PC-9 (cell line): ENCODE data around the gene KCNH1. TPM values are rescaled to one million over a fixed set of nuclear protein-coding genes. Genes with fewer than 3 reads are reported as not detected.

ENCODE experiments used
- BruUV-seq: library from RNA; stranded (reverse); fragments of 400-500 nt; replicated peaks from 2 replicates; lab custom pipeline; 2021; lab: Mats Ljungman, UMichigan
- CTCF ChIA-PET: fragments of 300-600 bp; sonication (Branson Sonifier 250); formaldehyde crosslinking; loops from one replicate; lab custom pipeline; 2022; ENCODE audit warnings: antibody characterized with exemption; lab: Charles Lee
- POLR2A ChIA-PET: fragments of 300-600 bp; sonication (Branson Sonifier 250); formaldehyde crosslinking; loops from one replicate; lab custom pipeline; 2022; ENCODE audit warnings: antibody characterized with exemption; ENCODE audit not compliant: unreplicated experiment; lab: Charles Lee
- DNase-seq, 2 experiments: peaks; one replicate each; pipeline versions ENCODE4 v3.0.0 to v3.0.0-alpha.2; 2015 to 2022; ENCODE audit warnings: mixed read lengths in 1 of 2
- H2AFZ ChIP-seq: fragments of 200-600 bp; sonication (generic); 2 replicates; pipeline ENCODE4 v1.8.1; 2017; ENCODE audit warnings: antibody characterized with exemption
- H3F3A ChIP-seq: fragments of 200-600 bp; sonication (generic); 2 replicates; pipeline ENCODE4 v1.8.1; 2017; ENCODE audit warnings: antibody characterized with exemption, mild to moderate bottlenecking, low read depth; ENCODE audit not compliant: insufficient read depth
- H3K27ac ChIP-seq: fragments of 200-600 bp; sonication (generic); 2 replicates; pipeline ENCODE4 v1.6.1; 2016; ENCODE audit warnings: mixed run types
- H3K27me3 ChIP-seq: fragments of 200-600 bp; sonication (generic); 2 replicates; pipeline ENCODE4 v1.6.1; 2016; ENCODE audit warnings: low read depth, mixed run types; ENCODE audit not compliant: insufficient read depth
- H3K36me3 ChIP-seq: fragments of 200-600 bp; sonication (generic); 2 replicates; pipeline ENCODE4 v1.6.1; 2016; ENCODE audit warnings: low read depth, mixed run types
- H3K4me1 ChIP-seq: fragments of 200-600 bp; sonication (generic); replicated peaks from 2 replicates; pipeline ENCODE4 v1.6.1; 2016; ENCODE audit warnings: mixed run types; ENCODE audit not compliant: insufficient read depth
- H3K4me2 ChIP-seq: fragments of 200-600 bp; sonication (generic); 2 replicates; pipeline ENCODE4 v1.6.1; 2017; ENCODE audit warnings: mixed run types
- H3K4me3 ChIP-seq: fragments of 200-600 bp; sonication (generic); 2 replicates; pipeline ENCODE4 v1.6.1; 2016; ENCODE audit warnings: mixed run types
- H3K79me2 ChIP-seq: fragments of 200-600 bp; sonication (generic); 2 replicates; pipeline ENCODE4 v1.6.1; 2017; ENCODE audit warnings: low read depth, mixed run types
- H3K9me2 ChIP-seq: fragments of 200-600 bp; sonication (generic); 2 replicates; pipeline ENCODE4 v1.8.1; 2017; ENCODE audit warnings: mild to moderate bottlenecking; ENCODE audit not compliant: insufficient read depth
- H3K9me3 ChIP-seq: fragments of 200-600 bp; sonication (generic); 2 replicates; pipeline ENCODE4 v1.8.1; 2016; ENCODE audit warnings: low read depth; ENCODE audit not compliant: insufficient read depth
- H4K20me1 ChIP-seq: fragments of 200-600 bp; sonication (generic); 2 replicates; pipeline ENCODE4 v1.8.1; 2017; ENCODE audit not compliant: insufficient read depth
- CTCF ChIP-seq: fragments of 200-600 bp; sonication (generic); conservative IDR thresholded peaks from 2 replicates; pipeline ENCODE4 v1.6.1; 2017; ENCODE audit warnings: mixed run types, antibody characterized with exemption, mild to moderate bottlenecking, moderate library complexity
- EZH2 ChIP-seq: fragments of 200-600 bp; sonication (generic); IDR thresholded peaks from 2 replicates; pipeline ENCODE4 v1.8.0; 2017; ENCODE audit warnings: antibody characterized with exemption, low read depth
- intact Hi-C: fragments of 100-400 bp; cut with micrococcal nuclease; formaldehyde crosslinking; loops from one replicate; pipeline ENCODE4 v1.10.0; 2022; ENCODE audit not compliant: unreplicated experiment
- total RNA-seq: library from RNA; stranded (reverse); gene quantifications from 2 replicates; pipeline ENCODE4 v1.2.3, GENCODE V29; 2021

KCNH1 gene
- total RNA-seq, 1 experiment from 2014 or later: not detected

- Histone ChIP-seq H3K9me3 (no peaks in the 10 kb centered on the region), H3K27ac (no peak overlapping the region), H3K79me2 (no peaks in the 10 kb centered on the region), H3K4me3 (no peak overlapping the region), H3K27me3 (no peaks in the 10 kb centered on the region), H3K4me1 (no peaks in the 10 kb centered on the region), H2AFZ (no peak overlapping the region), H3K4me2 (no peak overlapping the region), H3K36me3 (no peaks in the 10 kb centered on the region), H4K20me1 (no peaks in the 10 kb centered on the region), H3K9me2 (no peaks in the 10 kb centered on the region), H3F3A (no peaks in the 10 kb centered on the region)
- no peak for DNase-seq
- ChIA-PET POLR2A (no interaction called here), CTCF (no interaction called here)
- BruUV-seq: no TSS peak
- no peak for TF ChIP-seq CTCF
- TF ChIP-seq EZH2: no peak
- intact Hi-C loops: no loop called here
Measured at GRCh38 chr1:210922666-210923065, 211.3 kb downstream of the KCNH1 start.

- no peaks in the 10 kb centered on the region for H3K9me3 ChIP-seq
- intact Hi-C loops: no loop called here
- POLR2A ChIA-PET: no interaction called here
- BruUV-seq: no TSS peak
- no peak overlapping the region for H3K4me2 ChIP-seq
- no peak for TF ChIP-seq CTCF
- no peak for TF ChIP-seq EZH2
- H2AFZ ChIP-seq: no peak overlapping the region
- H3K4me1 ChIP-seq: no peaks in the 10 kb centered on the region
- no peak overlapping the region for H3K27ac ChIP-seq
- no peaks in the 10 kb centered on the region for H3K79me2 ChIP-seq
- no peak overlapping the region for H3K4me3 ChIP-seq
- no peaks in the 10 kb centered on the region for H3F3A ChIP-seq
- no peaks in the 10 kb centered on the region for H3K27me3 ChIP-seq
- no peak for DNase-seq
- H4K20me1 ChIP-seq: no peaks in the 10 kb centered on the region
- no peaks in the 10 kb centered on the region for H3K36me3 ChIP-seq
- CTCF ChIA-PET: no interaction called here
- no peaks in the 10 kb centered on the region for H3K9me2 ChIP-seq
Measured at GRCh38 chr1:210920716-210921694, 212.9 kb downstream of the KCNH1 start.

GRCh38 chr1:210920258-210920657 lies 213.7 kb downstream of the KCNH1 start:
- no TSS peak for BruUV-seq
- no peak overlapping the region for H3K4me2 ChIP-seq
- H3K79me2 ChIP-seq: no peaks in the 10 kb centered on the region
- H3K36me3 ChIP-seq: no peaks in the 10 kb centered on the region
- H2AFZ ChIP-seq: no peak overlapping the region
- no peaks in the 10 kb centered on the region for H3K4me1 ChIP-seq
- no peaks in the 10 kb centered on the region for H4K20me1 ChIP-seq
- H3K4me3 ChIP-seq: no peak overlapping the region
- no peak for TF ChIP-seq CTCF
- TF ChIP-seq EZH2: no peak
- H3K9me2 ChIP-seq: no peaks in the 10 kb centered on the region
- no peaks in the 10 kb centered on the region for H3F3A ChIP-seq
- H3K27me3 ChIP-seq: no peaks in the 10 kb centered on the region
- no peak overlapping the region for H3K27ac ChIP-seq
- ChIA-PET CTCF (no interaction called here), POLR2A (no interaction called here)
- no peak for DNase-seq
- intact Hi-C loops: no loop called here
- H3K9me3 ChIP-seq: no peaks in the 10 kb centered on the region
